Osteoblast (primary cell): ENCODE data around the gene SIGLECL1. TPM values are rescaled to one million over a fixed set of nuclear protein-coding genes. Genes with fewer than 3 reads are reported as not detected.

ENCODE experiments used
- DNase-seq: peaks from one replicate; pipeline ENCODE4 v3.0.0; 2011; ENCODE audit warnings: low spot score, mixed read lengths; ENCODE audit not compliant: insufficient read length; ENCODE audit errors: missing footprints
- H2AFZ ChIP-seq: 2 replicates; pipeline ENCODE4 v1.6.0; 2011; ENCODE audit warnings: mild to moderate bottlenecking, low read length
- H3K27ac ChIP-seq: 2 replicates; pipeline ENCODE4 v1.5.1; 2011; ENCODE audit warnings: mild to moderate bottlenecking, low read depth, low read length, moderate library complexity
- H3K27me3 ChIP-seq: 2 replicates; pipeline ENCODE4 v1.6.0; 2012; ENCODE audit warnings: mild to moderate bottlenecking, control low read depth, inconsistent platforms, low read length, moderate library complexity; ENCODE audit not compliant: insufficient read depth
- H3K36me3 ChIP-seq: 2 replicates; pipeline ENCODE4 v1.5.1; 2011; ENCODE audit warnings: mild to moderate bottlenecking, low read length, control low read depth, moderate library complexity; ENCODE audit not compliant: insufficient read depth
- H3K4me1 ChIP-seq: 2 replicates; pipeline ENCODE4 v1.5.1; 2011; ENCODE audit warnings: mild to moderate bottlenecking, low read length, control low read depth, moderate library complexity; ENCODE audit not compliant: insufficient read depth
- H3K4me2 ChIP-seq: 2 replicates; pipeline ENCODE4 v1.6.0; 2011; ENCODE audit warnings: mild to moderate bottlenecking, low read length; ENCODE audit not compliant: insufficient read depth
- H3K4me3 ChIP-seq: fragments of 200-600 bp; sonication (generic); 3 replicates; pipeline ENCODE4 v1.5.1; 2012; ENCODE audit warnings: mild to moderate bottlenecking, low read length, inconsistent platforms; ENCODE audit not compliant: insufficient read depth
- H3K79me2 ChIP-seq: 2 replicates; pipeline ENCODE4 v1.6.0; 2012; ENCODE audit warnings: mild to moderate bottlenecking, low read length, control low read depth, inconsistent platforms; ENCODE audit not compliant: insufficient read depth
- H3K9me3 ChIP-seq: 2 replicates; pipeline ENCODE4 v1.5.1; 2011; ENCODE audit warnings: low read depth, low read length, control low read depth
- H4K20me1 ChIP-seq: 2 replicates; pipeline ENCODE4 v1.6.0; 2012; ENCODE audit warnings: mild to moderate bottlenecking, low read length, control low read depth; ENCODE audit not compliant: insufficient read depth
- total RNA-seq: library from RNA; depleted of rRNA; stranded (reverse); fragments of >200 nt; gene quantifications from 2 replicates; pipeline ENCODE4 v1.2.3, GENCODE V29; 2012
- TF ChIP-seq, protein P1 (sequence below): IDR thresholded peaks from 2 replicates; pipeline ENCODE4 v1.5.1; 2011; ENCODE audit warnings: mild to moderate bottlenecking, low read depth, low read length, moderate library complexity; ENCODE audit errors: extremely low read depth

The SIGLECL1 gene
- total RNA-seq, 1 donor = not detected

DNA sequence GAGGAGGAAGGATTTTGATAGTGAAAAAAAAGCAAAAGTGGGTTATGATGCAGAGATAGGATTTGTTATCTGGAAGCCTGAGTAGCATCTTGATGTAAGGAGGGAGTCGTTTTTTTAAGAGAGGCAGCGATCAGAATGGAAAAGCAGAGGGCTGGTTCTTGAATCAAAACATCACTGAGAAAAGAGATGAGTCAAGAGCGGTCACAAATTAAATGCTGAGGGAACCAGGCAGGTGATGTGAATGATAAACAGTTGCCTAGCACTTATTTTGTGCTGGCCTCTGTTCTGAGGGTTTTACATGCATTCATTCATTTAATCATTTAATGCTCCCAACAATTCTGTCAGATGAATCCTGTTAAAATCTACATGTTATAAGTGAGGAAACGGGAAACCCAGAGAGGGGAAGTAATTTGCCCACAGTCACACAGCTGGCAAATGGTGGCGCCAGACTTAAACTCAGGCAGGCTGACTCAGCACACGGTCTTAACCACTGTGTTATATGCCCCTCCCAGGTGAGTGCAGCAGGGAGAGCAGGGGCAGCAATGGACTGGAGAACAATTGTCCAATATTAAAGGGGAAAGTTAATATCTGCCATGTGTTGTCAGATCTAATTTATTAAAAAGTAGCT is 21.4 kb downstream of the SIGLECL1 start:
- H4K20me1 ChIP-seq = no peaks in the 10 kb centered on the region
- H3K4me1 ChIP-seq = no peaks in the 10 kb centered on the region
- no peak overlapping the region for H3K4me3 ChIP-seq
- H3K4me2 ChIP-seq = no peak overlapping the region
- no peak overlapping the region for H3K27ac ChIP-seq
- no peaks in the 10 kb centered on the region for H3K9me3 ChIP-seq
- H3K27me3 ChIP-seq = no peaks in the 10 kb centered on the region
- TF ChIP-seq, protein P1, sequence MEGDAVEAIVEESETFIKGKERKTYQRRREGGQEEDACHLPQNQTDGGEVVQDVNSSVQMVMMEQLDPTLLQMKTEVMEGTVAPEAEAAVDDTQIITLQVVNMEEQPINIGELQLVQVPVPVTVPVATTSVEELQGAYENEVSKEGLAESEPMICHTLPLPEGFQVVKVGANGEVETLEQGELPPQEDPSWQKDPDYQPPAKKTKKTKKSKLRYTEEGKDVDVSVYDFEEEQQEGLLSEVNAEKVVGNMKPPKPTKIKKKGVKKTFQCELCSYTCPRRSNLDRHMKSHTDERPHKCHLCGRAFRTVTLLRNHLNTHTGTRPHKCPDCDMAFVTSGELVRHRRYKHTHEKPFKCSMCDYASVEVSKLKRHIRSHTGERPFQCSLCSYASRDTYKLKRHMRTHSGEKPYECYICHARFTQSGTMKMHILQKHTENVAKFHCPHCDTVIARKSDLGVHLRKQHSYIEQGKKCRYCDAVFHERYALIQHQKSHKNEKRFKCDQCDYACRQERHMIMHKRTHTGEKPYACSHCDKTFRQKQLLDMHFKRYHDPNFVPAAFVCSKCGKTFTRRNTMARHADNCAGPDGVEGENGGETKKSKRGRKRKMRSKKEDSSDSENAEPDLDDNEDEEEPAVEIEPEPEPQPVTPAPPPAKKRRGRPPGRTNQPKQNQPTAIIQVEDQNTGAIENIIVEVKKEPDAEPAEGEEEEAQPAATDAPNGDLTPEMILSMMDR = no peak
- H2AFZ ChIP-seq = no peak overlapping the region
- H3K36me3 ChIP-seq = no peaks in the 10 kb centered on the region
- H3K79me2 ChIP-seq = no peaks in the 10 kb centered on the region
- peak; percentile 41 for DNase-seq

DNA sequence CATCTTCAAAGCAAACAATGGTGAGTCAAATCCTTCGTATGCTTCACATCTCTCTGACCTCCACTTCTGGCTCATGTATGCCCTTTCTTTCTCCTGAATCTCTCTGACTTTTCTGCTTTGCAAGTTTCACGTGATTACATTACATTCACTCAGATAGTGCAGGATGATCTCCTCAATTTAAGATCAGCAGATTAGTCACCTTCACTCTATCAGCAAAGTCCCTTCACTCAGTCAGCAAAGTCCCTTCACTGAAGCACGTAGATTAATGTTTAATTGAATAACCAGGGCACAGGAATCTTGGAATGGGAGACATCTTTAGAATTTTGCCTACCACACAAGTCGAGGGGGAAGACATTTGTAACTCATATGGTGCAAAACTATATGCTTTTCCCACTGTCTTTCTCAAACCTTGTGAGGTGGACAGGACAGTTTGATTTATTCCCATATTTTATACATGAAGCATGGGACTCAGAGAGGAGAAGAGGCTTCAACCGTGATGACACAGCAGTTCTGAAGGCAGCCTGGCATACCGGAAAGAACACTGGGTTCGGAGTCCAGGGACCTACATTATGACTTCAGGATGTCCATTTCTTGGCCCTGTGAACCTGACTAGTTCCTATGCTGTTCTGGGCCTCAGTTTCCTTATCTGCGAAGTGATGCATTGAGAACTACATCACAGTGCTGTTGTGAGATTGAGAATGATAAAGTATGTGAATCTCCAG is 23.3 kb downstream of the SIGLECL1 start:
- Histone ChIP-seq H4K20me1 (no peaks in the 10 kb centered on the region), H3K9me3 (no peaks in the 10 kb centered on the region), H2AFZ (no peak overlapping the region), H3K4me2 (no peak overlapping the region), H3K27me3 (no peaks in the 10 kb centered on the region), H3K4me1 (no peaks in the 10 kb centered on the region), H3K27ac (no peak overlapping the region), H3K79me2 (no peaks in the 10 kb centered on the region), H3K4me3 (no peak overlapping the region), H3K36me3 (no peaks in the 10 kb centered on the region)
- peak; percentile 74 for DNase-seq
- TF ChIP-seq, protein P1 = no peak

DNA sequence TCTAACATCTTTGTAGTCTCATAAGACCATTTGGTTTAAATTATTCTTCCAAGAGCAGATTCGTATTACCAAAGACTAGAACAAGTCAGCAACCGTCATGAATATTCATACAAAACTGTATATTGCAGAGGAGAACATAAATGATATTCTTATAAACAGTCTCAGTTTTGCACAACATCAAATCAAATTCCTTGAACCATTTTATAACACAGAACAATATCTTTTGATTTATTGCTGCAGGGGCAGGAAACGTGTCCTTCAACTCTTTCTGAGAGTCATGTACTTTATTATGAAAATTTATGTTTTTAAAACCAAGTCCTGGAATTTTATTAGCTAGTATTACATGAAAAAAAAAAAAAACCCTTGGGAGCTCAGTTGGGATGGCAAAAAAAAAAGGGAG is 26.2 kb downstream of the SIGLECL1 start:
- no peaks in the 10 kb centered on the region for H4K20me1 ChIP-seq
- no peak overlapping the region for H2AFZ ChIP-seq
- H3K4me1 ChIP-seq = no peaks in the 10 kb centered on the region
- H3K27ac ChIP-seq = no peak overlapping the region
- no peaks in the 10 kb centered on the region for H3K79me2 ChIP-seq
- TF ChIP-seq, protein P1 = no peak
- no peaks in the 10 kb centered on the region for H3K36me3 ChIP-seq
- H3K9me3 ChIP-seq = no peaks in the 10 kb centered on the region
- H3K4me3 ChIP-seq = no peak overlapping the region
- no peak for DNase-seq
- no peaks in the 10 kb centered on the region for H3K27me3 ChIP-seq
- H3K4me2 ChIP-seq = no peak overlapping the region

DNA sequence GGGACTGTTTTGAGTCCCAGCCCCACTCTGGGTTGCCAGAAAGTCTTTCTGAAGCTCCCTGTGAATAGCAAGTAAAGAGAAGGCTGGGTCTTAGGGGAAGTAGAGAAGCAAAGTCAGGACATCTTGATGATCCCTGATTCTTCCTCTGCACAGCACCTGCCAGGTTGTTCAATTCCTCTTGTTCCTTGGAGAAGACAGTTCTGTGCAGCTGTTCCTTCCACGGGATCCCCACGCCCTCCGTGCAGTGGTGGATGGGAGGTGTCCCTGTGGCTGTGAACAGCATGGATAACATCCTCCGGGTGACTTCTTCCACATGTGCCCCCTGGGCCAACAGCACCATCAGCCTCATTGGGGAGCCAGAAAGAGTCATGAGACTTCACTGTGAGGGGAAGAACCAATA is 31.5 kb downstream of the SIGLECL1 start:
- no peaks in the 10 kb centered on the region for H3K79me2 ChIP-seq
- no peak for DNase-seq

More for the DNA sequence above, 31.5 kb downstream of the SIGLECL1 start:
- Histone ChIP-seq H4K20me1 (no peaks in the 10 kb centered on the region), H3K9me3 (no peaks in the 10 kb centered on the region), H3K4me1 (no peaks in the 10 kb centered on the region), H3K36me3 (no peaks in the 10 kb centered on the region), H3K27me3 (no peaks in the 10 kb centered on the region), H3K4me3 (no peak overlapping the region), H3K4me2 (no peak overlapping the region), H3K27ac (no peak overlapping the region), H2AFZ (no peak overlapping the region)
- TF ChIP-seq, protein P1 = no peak
